ENCODE results near the gene C1QTNF7.

Gene C1QTNF7

DNA sequence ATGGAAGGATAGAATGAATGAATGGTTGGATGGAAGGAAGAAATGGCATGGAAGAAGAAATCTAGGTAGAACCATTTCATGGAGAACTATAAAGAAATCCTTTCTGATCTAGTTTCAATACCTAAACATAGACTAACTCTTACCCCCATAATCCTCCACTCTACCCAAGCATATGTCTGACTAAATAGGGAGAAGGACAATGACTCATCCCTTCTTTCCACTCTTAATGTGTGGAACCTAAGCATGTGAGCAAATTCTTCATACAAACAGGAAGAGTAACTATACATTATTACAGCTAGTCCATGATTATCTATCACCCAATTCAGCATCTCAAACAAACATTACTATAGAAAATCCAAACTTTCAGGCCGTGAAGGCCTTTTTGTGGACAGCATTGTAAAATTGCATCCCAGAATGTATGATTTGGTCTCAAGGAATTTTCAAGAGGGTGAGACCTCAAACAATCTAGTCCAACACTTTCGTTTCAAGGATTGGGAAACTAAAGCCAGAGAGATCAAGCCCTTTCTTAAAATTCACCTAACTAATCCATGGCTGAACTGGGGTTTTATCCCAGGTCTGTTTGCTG is 11.2 kb downstream of the C1QTNF7 start:
- TF ChIP-seq, protein P1, sequence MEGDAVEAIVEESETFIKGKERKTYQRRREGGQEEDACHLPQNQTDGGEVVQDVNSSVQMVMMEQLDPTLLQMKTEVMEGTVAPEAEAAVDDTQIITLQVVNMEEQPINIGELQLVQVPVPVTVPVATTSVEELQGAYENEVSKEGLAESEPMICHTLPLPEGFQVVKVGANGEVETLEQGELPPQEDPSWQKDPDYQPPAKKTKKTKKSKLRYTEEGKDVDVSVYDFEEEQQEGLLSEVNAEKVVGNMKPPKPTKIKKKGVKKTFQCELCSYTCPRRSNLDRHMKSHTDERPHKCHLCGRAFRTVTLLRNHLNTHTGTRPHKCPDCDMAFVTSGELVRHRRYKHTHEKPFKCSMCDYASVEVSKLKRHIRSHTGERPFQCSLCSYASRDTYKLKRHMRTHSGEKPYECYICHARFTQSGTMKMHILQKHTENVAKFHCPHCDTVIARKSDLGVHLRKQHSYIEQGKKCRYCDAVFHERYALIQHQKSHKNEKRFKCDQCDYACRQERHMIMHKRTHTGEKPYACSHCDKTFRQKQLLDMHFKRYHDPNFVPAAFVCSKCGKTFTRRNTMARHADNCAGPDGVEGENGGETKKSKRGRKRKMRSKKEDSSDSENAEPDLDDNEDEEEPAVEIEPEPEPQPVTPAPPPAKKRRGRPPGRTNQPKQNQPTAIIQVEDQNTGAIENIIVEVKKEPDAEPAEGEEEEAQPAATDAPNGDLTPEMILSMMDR (conservative IDR thresholded peaks at IDR 0.05) = no peak
- no peak for TF ChIP-seq ZFX (IDR thresholded peaks at IDR 0.05)

DNA sequence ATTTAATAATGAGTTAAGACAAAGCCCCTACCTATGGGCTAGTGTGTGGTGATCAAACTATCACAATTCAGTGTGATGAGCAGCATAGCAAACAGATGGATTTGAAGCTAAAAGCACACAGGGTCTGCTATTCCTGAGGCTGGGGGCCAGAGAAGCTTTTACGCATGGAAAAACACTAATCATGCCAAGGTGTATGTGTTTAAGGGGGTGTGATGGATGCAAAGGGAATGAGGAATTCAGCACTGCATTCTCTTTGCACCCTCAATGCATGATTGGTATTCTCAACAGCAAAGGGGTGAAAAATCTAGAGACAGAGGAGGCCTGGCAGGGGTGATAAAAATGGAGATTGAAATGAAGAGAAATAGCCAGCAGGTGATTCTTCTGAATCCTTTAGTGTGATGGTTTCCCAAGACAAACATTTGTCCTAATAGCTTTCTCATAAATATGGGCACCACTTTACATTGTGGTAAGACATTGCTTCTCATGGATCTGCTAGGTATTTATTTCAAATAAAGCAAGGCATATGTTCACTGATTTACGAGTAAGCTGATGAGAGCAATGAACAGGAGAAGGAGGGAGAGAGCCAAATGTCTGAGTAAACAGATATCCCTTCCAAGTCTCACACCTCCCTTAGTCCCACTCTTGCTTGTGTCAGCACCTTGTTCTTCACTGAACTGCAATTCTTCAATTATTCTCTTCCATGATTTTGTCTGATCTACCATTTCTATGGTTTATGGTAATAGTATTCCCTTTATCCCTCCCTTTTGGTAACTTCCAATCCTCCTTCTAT is 15.7 kb downstream of the C1QTNF7 start:
- no peak overlapping the region for H3K27ac ChIP-seq
- TF ChIP-seq ZFX (IDR thresholded peaks at IDR 0.05) = no peak

More for the DNA sequence above, 11.2 kb downstream of the C1QTNF7 start:
- no peak overlapping the region for H3K27ac ChIP-seq

DNA sequence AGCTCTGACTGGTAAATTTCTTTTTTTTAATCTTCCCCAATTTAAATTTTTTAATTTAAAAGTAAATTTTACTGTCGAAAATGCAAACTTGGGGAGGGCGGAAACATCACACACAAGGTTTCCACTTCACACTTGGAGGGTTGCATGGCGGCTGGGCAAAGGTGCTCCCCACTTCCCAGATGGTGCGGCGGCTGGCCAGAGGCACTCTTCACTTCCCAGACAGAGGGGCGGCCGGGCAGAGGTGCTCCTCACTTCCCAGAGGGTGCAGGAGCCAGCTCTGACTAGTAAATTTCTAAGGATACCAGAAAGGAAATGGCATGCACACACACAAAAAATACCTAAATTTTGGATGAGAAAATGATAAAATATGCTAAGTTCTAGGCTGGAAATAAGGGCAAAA is 16.4 kb downstream of the C1QTNF7 start:
- no peak for TF ChIP-seq ZFX (IDR thresholded peaks at IDR 0.05)
- TF ChIP-seq, protein P1 (conservative IDR thresholded peaks at IDR 0.05) = no peak
- no peak overlapping the region for H3K27ac ChIP-seq

DNA sequence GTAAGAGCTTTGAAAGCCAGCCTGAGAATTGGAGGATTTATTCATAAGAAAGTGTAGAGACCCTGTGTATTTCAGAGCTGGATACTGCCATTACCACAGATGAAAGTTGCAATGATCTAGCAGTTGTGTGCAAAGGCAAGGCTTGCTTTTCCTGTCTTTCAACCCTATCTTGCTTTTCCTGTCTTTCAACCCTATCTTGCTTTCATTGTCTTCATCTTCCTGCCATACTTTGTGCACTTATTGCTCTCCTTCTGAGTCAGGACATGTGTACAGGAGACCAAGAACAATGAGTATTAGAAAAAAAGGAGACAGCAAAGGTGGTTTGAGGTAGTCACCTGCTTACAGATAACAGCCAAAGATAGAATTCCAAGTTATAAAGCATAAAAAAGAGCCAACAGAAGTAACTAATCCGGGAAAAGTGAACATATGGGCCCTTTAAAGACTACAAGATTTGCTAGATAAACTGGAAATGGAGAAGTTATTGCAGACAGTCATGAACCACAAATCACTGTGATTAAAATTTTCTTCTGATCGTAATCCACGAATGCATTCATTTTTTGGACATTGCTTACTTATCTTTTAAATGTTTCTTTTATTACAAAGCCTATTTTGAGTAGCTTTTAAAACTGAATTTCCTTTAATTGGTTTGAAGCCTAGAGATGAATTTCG is 17.2 kb downstream of the C1QTNF7 start:
- TF ChIP-seq, protein P1 (conservative IDR thresholded peaks at IDR 0.05) = no peak
- TF ChIP-seq ZFX (IDR thresholded peaks at IDR 0.05) = no peak
- no peak overlapping the region for H3K27ac ChIP-seq

- no peak overlapping the region for H3K27ac ChIP-seq
- no peak for TF ChIP-seq ZFX (IDR thresholded peaks at IDR 0.05)
- TF ChIP-seq, protein P1 (conservative IDR thresholded peaks at IDR 0.05) = no peak
These were observed 23.5 kb downstream of the C1QTNF7 start for GRCh38 chr4:15451181-15451865.

- H3K27ac ChIP-seq = no peak overlapping the region
- TF ChIP-seq ZFX (IDR thresholded peaks at IDR 0.05) = no peak
- TF ChIP-seq, protein P1 (conservative IDR thresholded peaks at IDR 0.05) = no peak
These were observed 24.3 kb downstream of the C1QTNF7 start for GRCh38 chr4:15451866-15452765.

- H3K27ac ChIP-seq = no peak overlapping the region
- TF ChIP-seq, protein P1 (conservative IDR thresholded peaks at IDR 0.05) = no peak
- no peak for TF ChIP-seq ZFX (IDR thresholded peaks at IDR 0.05)
These were observed 27.5 kb downstream of the C1QTNF7 start for GRCh38 chr4:15455290-15455689.
